NCI-H524 treated with DMSO at 0.1 percent for 48 hours (cell line): Measurements from ENCODE around the gene OR8B3.

ENCODE experiments used
- DNase-seq: peaks from one replicate; lab custom pipeline; 2025; lab: John Stamatoyannopoulos, UW

Gene OR8B3

GRCh38 chr11:124359566-124359965 is 39.3 kb downstream of the OR8B3 start:
- DNase-seq: no peak

DNA sequence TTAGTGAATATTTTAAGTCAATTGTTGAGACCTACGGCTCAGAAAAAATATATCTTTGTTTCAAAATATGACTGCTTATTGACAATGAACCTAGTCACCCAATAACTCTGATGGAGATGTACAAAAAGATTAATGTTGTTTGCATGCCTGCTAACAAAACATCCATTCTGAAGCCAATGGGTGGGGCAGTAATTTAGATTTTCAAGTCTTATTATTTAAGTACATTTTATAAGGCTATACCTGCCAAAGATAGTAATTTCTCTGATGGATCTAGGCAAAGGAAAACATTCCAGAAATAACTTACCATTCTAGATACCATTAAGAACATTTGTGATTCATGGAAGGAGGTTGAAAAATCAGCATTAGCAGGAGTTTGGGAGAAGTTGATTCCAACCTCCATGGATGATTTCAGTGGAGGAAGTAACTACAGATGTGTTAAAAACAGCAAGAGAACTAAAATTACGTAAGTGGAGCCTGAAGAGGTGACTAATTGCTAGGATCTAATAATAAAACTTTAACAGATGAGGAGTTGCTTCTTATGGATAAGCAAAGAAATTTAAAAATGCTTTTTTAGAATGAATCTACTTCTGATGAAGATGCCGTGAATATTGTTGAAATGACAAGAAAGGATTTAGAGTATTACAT is 52.4 kb downstream of the OR8B3 start:
- no peak for DNase-seq
